Motor neuron (in vitro differentiated cells): ENCODE measurements around the gene ACAA2. TPM values are rescaled to one million over a fixed set of nuclear protein-coding genes. Genes with fewer than 3 reads are reported as not detected.

ENCODE experiments used
- ATAC-seq, 8 experiments: fragments of 200-7000 bp; cut with Tn5 transposase; replicated peaks in 6 of 8; 2 replicates each; pipeline ENCODE4 v1.8.0; 2021; ENCODE audit warnings: mild to moderate bottlenecking in 8 of 8, moderate library complexity in 8 of 8
- H3K27ac ChIP-seq, 2 donors: fragments of 250-450 bp; sonication (Bioruptor Pico); 2 replicates each; pipeline ENCODE4 v1.9.0; 2021; ENCODE audit warnings: antibody characterized with exemption in 2 of 2, mild to moderate bottlenecking in 2 of 2, moderate library complexity in 1 of 2
- H3K4me1 ChIP-seq, 2 donors: fragments of 250-450 bp; sonication (Bioruptor Pico); replicated peaks in 1 of 2; 2 replicates each; pipeline ENCODE4 v1.6.1; 2021; ENCODE audit warnings: antibody characterized with exemption in 2 of 2, mild to moderate bottlenecking in 2 of 2, moderate library complexity in 1 of 2
- H3K4me3 ChIP-seq, 5 donors: fragments of 250-450 bp; sonication (Bioruptor Pico); 2 replicates each; pipeline ENCODE4 v1.9.0; 2021; ENCODE audit warnings: antibody characterized with exemption in 5 of 5, mild to moderate bottlenecking in 5 of 5, moderate library complexity in 4 of 5
- WGBS, 10 experiments: fragments of 450-650 bp; shearing (Covaris generic); methylation state at CpG; one replicate each; pipeline ENCODE4 v1.0.0; 2022; 5-methylcytosine and 5-hydroxymethylcytosine counted together
- in situ Hi-C, 9 experiments: fragments of 400-800 bp; cut with MboI; loops; one replicate each; pipeline ENCODE4 v1.15.0; 2021; ENCODE audit warnings: low sequenced_read_pairs in 9 of 9, low pct_unique_long_range_greater_than_20kb in 2 of 9; ENCODE audit not compliant: unreplicated experiment in 9 of 9
- total RNA-seq, 8 experiments: library from RNA; unstranded; fragments of 300-600 nt; gene quantifications; 2 replicates each; pipeline versions ENCODE4 v1.2.3 to v1.2.4, GENCODE V29; 2022

ACAA2 gene
- total RNA-seq, 8 experiments from 2014 or later = 27.0 to 59.1 (median 36.5) TPM

- in situ Hi-C loops = no loop called here
- peaks cover 7 to 13% of the 10 kb centered on the region in 2 donors for H3K4me1 ChIP-seq
- peak in 1 of 8 experiments; percentile 41 for ATAC-seq
- H3K27ac ChIP-seq = no peak overlapping the region
- WGBS, 10 experiments = 21 to 86% (median 74%) methylated on average over 1 to 6 of the region's 6 CpGs; no CpG with 5 or more reads in 2 of the 10 experiments
- H3K4me3 ChIP-seq = no peak overlapping the region
Observed at GRCh38 chr18:49754866-49755265, 58.5 kb downstream of the ACAA2 start.

DNA sequence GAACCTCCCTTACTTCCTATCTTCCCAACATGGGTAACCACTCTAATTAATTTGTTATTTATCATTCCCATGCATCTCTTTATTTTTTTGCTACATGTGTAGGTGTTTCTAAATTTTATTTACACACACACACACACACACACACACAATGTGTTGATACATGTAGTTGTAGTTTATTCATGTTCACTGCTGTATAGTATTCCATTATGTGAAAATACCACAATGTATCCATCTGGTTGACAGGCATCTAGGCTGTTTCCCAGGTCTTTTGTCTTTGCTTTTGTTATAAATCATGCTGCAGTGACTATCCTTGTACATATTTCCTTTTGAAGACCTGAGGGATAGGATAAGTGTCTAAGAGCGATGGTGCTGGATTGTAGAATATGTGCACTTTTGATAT, 59.7 kb downstream of the ACAA2 start:
- H3K27ac ChIP-seq = no peak overlapping the region
- in situ Hi-C loops = no loop called here
- H3K4me3 ChIP-seq = no peak overlapping the region
- WGBS, 10 experiments = 100% methylated on average over 1 of the region's 1 CpG; no CpG with 5 or more reads in 3 of the 10 experiments
- H3K4me1 ChIP-seq = peaks cover 0 to 4% of the 10 kb centered on the region in 2 donors
- no peak for ATAC-seq

- no peak for ATAC-seq
- no peak overlapping the region for H3K4me3 ChIP-seq
- WGBS, 10 experiments = 11 to 100% (median 50%) methylated on average over 1 to 4 of the region's 4 CpGs; no CpG with 5 or more reads in 5 of the 10 experiments
- no peaks in the 10 kb centered on the region for H3K4me1 ChIP-seq
- H3K27ac ChIP-seq = no peak overlapping the region
- in situ Hi-C loops = no loop called here
Observed at GRCh38 chr18:49752095-49752457, 61.3 kb downstream of the ACAA2 start.

GRCh38 chr18:49751427-49752094, 61.8 kb downstream of the ACAA2 start:
- ATAC-seq = no peak
- Histone ChIP-seq H3K27ac (no peak overlapping the region), H3K4me3 (no peak overlapping the region), H3K4me1 (no peaks in the 10 kb centered on the region)
- WGBS, 10 experiments = 42 to 90% (median 60%) methylated on average over 2 to 4 of the region's 8 CpGs; no CpG with 5 or more reads in 3 of the 10 experiments
- in situ Hi-C loops = no loop called here

DNA sequence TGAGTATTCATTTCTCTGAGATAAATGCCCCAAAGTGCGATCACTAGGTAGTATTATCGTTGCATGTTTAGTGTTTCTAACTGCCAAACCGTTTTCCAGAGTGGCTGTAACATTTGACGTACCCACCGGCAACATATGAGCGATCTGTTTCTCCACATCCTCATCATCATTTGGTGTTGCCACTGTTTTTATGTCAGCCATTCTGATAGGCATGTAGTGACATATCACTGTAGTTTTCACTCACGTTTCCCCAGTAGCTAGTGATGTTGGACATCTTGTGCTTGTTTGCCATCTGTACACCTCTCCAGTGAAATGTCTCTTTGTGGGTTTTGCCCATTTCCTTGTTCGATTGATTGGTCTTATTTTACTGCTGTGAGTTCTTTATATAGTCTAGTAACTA, 63.8 kb downstream of the ACAA2 start:
- WGBS, 10 experiments = 63 to 88% (median 80%) methylated on average over 1 to 8 of the region's 8 CpGs; no CpG with 5 or more reads in 1 of the 10 experiments
- no peaks in the 10 kb centered on the region for H3K4me1 ChIP-seq
- no peak for ATAC-seq
- H3K27ac ChIP-seq = no peak overlapping the region
- no peak overlapping the region for H3K4me3 ChIP-seq
- in situ Hi-C loops = loop anchor here in 2 of 9 experiments (25.0 kb wide), 1 partner anchor 187 kb away; the partner anchor contains the start of gene LIPG (in 2 of the 2)

GRCh38 chr18:49747876-49748275, 65.5 kb downstream of the ACAA2 start:
- ATAC-seq = peak in 2 of 8 experiments; percentile 38 to 74
- Histone ChIP-seq H3K4me1 (no peaks in the 10 kb centered on the region), H3K27ac (no peak overlapping the region), H3K4me3 (no peak overlapping the region)
- in situ Hi-C loops = loop anchor here in 2 of 9 experiments (25.0 kb wide), 1 partner anchor 186 kb away; the partner anchor contains the start of gene LIPG (in 2 of the 2)
- WGBS, 10 experiments = 36 to 77% (median 58%) methylated on average over 1 to 5 of the region's 5 CpGs; no CpG with 5 or more reads in 3 of the 10 experiments

GRCh38 chr18:49745045-49746014, 68.0 kb downstream of the ACAA2 start:
- no peak overlapping the region for H3K4me3 ChIP-seq
- H3K27ac ChIP-seq = no peak overlapping the region
- peak in 2 of 8 experiments; percentile 92 to 97 for ATAC-seq
- in situ Hi-C loops = loop anchor here in 2 of 9 experiments (25.0 kb wide), 1 partner anchor 183 kb away; the partner anchor contains the start of gene LIPG (in 2 of the 2)
- H3K4me1 ChIP-seq = no peaks in the 10 kb centered on the region
- WGBS, 10 experiments = 68 to 100% (median 90%) methylated on average over 1 to 6 of the region's 11 CpGs; no CpG with 5 or more reads in 5 of the 10 experiments

- WGBS, 10 experiments = 61 to 90% (median 79%) methylated on average over 2 to 5 of the region's 8 CpGs; no CpG with 5 or more reads in 4 of the 10 experiments
- H3K4me3 ChIP-seq = no peak overlapping the region
- ATAC-seq = peak in 3 of 8 experiments; percentile 30 to 75 (median 62)
- H3K4me1 ChIP-seq = no peaks in the 10 kb centered on the region
- no peak overlapping the region for H3K27ac ChIP-seq
- in situ Hi-C loops = loop anchor here in 2 of 9 experiments (25.0 kb wide), 1 partner anchor 182 kb away; the partner anchor contains the start of gene LIPG (in 2 of the 2)
Observed at GRCh38 chr18:49744376-49745008, 68.8 kb downstream of the ACAA2 start.

DNA sequence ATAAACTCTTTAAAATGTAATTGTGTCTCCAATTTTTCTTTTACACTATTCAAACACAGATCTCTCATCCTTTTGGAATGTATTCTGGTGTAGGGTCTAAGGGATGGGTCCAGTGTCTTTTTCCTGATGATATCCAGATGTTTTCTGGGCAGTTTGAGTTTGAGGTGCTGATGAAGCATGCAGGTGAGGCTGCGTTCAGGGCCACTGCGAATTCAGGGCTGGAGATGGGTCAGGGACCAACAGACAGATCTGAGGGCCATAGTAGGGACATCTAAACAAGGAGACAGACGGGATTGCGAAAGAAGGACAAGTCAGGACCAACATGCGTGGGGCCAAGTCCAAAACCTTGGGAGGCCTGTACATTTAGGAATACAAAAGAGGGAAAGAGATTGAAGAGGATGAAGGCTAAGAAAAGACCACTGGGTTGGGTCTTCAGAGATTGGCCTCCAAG, 70.2 kb downstream of the ACAA2 start:
- no peak overlapping the region for H3K27ac ChIP-seq
- peak in 1 of 8 experiments; percentile 12 for ATAC-seq

GRCh38 chr18:49742316-49743116, 70.8 kb downstream of the ACAA2 start:
- WGBS, 10 experiments = 0 to 100% (median 71%) methylated on average over 1 to 4 of the region's 4 CpGs
- Histone ChIP-seq H3K4me3 (no peak overlapping the region), H3K27ac (no peak overlapping the region), H3K4me1 (no peaks in the 10 kb centered on the region)
- in situ Hi-C loops = loop anchor here in 2 of 9 experiments (25.0 kb wide), 1 partner anchor 180 kb away; the partner anchor contains the start of gene LIPG (in 2 of the 2)
- ATAC-seq = peak in 1 of 8 experiments; percentile 6

More for the DNA sequence above, 70.2 kb downstream of the ACAA2 start:
- in situ Hi-C loops = loop anchor here in 2 of 9 experiments (25.0 kb wide), 1 partner anchor 181 kb away; the partner anchor contains the start of gene LIPG (in 2 of the 2)
- 20 to 93% (median 85%) methylated on average over 1 to 5 of the region's 5 CpGs for WGBS, 10 experiments
- no peak overlapping the region for H3K4me3 ChIP-seq
- no peaks in the 10 kb centered on the region for H3K4me1 ChIP-seq

- Histone ChIP-seq H3K4me3 (no peak overlapping the region), H3K27ac (no peak overlapping the region), H3K4me1 (no peaks in the 10 kb centered on the region)
- in situ Hi-C loops = loop anchor here in 2 of 9 experiments (25.0 kb wide), 1 partner anchor 177 kb away; the partner anchor contains the start of gene LIPG (in 2 of the 2)
- ATAC-seq = peak in 2 of 8 experiments; percentile 58 to 72
- WGBS, 10 experiments = 0 to 83% (median 50%) methylated on average over 1 to 4 of the region's 4 CpGs; no CpG with 5 or more reads in 1 of the 10 experiments
Observed at GRCh38 chr18:49739275-49739674, 74.1 kb downstream of the ACAA2 start.
